Measurements from ENCODE around the gene PVALB.

PVALB gene

GRCh38 chr22:36775964-36776669, 40.7 kb downstream of the PVALB start, which contains the start of gene IFT27:
Gene IFT27, minus strand, starts transcription at chr22:36776119. Its CDS starts 412 bp downstream, at chr22:36775707.
- no peak for TF ChIP-seq TAF1 (IDR thresholded peaks at IDR 0.05; ENCODE audit: low read depth)
- TF ChIP-seq TCF12 (IDR thresholded peaks at IDR 0.05; ENCODE audit: low read depth) = no peak
- TF ChIP-seq MAX (IDR thresholded peaks at IDR 0.05) = no peak
- TF ChIP-seq EGR1 (IDR thresholded peaks at IDR 0.05) = no peak
- TF ChIP-seq FOXM1 (IDR thresholded peaks at IDR 0.05; ENCODE audit: borderline replicate concordance, low read depth) = no peak

GRCh38 chr22:36775586-36775963, 41.3 kb downstream of the PVALB start:
- no peak for TF ChIP-seq FOXM1 (IDR thresholded peaks at IDR 0.05; ENCODE audit: borderline replicate concordance, low read depth)
- no peak for TF ChIP-seq NFIC (IDR thresholded peaks at IDR 0.05)
- no peak for TF ChIP-seq EP300 (IDR thresholded peaks at IDR 0.05; ENCODE audit: borderline replicate concordance)
- no peak for TF ChIP-seq REST (IDR thresholded peaks at IDR 0.05; ENCODE audit: low read depth)
- no peak for TF ChIP-seq TAF1 (IDR thresholded peaks at IDR 0.05; ENCODE audit: low read depth)
- TF ChIP-seq MAX (IDR thresholded peaks at IDR 0.05) = no peak
- TF ChIP-seq YY1 (IDR thresholded peaks at IDR 0.05; ENCODE audit: low read depth) = no peak
- no peak for TF ChIP-seq EGR1 (IDR thresholded peaks at IDR 0.05)
- TF ChIP-seq CEBPB (IDR thresholded peaks at IDR 0.05) = no peak
- TF ChIP-seq ZBTB7A (IDR thresholded peaks at IDR 0.05; ENCODE audit: low read depth) = no peak
- no peak for TF ChIP-seq CREB1 (IDR thresholded peaks at IDR 0.05; ENCODE audit: low read depth)
- no peak for TF ChIP-seq TCF12 (IDR thresholded peaks at IDR 0.05; ENCODE audit: low read depth)
- no peak for TF ChIP-seq TEAD4 (IDR thresholded peaks at IDR 0.05)
- TF ChIP-seq USF1 (IDR thresholded peaks at IDR 0.05) = no peak
- no peak for TF ChIP-seq RAD21 (IDR thresholded peaks at IDR 0.05; ENCODE audit: low read depth)

- TF ChIP-seq TCF12 (IDR thresholded peaks at IDR 0.05; ENCODE audit: low read depth) (no peak), RAD21 (IDR thresholded peaks at IDR 0.05; ENCODE audit: low read depth) (peak; percentile 31)
Observed at GRCh38 chr22:36773935-36774334, 42.9 kb downstream of the PVALB start.

- TF ChIP-seq RAD21 (IDR thresholded peaks at IDR 0.05; ENCODE audit: low read depth) = no peak
- no peak for TF ChIP-seq CREB1 (IDR thresholded peaks at IDR 0.05; ENCODE audit: low read depth)
- TF ChIP-seq YY1 (IDR thresholded peaks at IDR 0.05; ENCODE audit: low read depth) = no peak
- TF ChIP-seq ZBTB7A (IDR thresholded peaks at IDR 0.05; ENCODE audit: low read depth) = no peak
- no peak for TF ChIP-seq EGR1 (IDR thresholded peaks at IDR 0.05)
- TF ChIP-seq EP300 (IDR thresholded peaks at IDR 0.05; ENCODE audit: borderline replicate concordance) = no peak
- no peak for TF ChIP-seq CEBPB (IDR thresholded peaks at IDR 0.05)
- no peak for TF ChIP-seq REST (IDR thresholded peaks at IDR 0.05; ENCODE audit: low read depth)
- TF ChIP-seq TAF1 (IDR thresholded peaks at IDR 0.05; ENCODE audit: low read depth) = no peak
- TF ChIP-seq NFIC (IDR thresholded peaks at IDR 0.05) = no peak
- no peak for TF ChIP-seq USF1 (IDR thresholded peaks at IDR 0.05)
- no peak for TF ChIP-seq TEAD4 (IDR thresholded peaks at IDR 0.05)
- no peak for TF ChIP-seq TCF12 (IDR thresholded peaks at IDR 0.05; ENCODE audit: low read depth)
- no peak for TF ChIP-seq FOXM1 (IDR thresholded peaks at IDR 0.05; ENCODE audit: borderline replicate concordance, low read depth)
- no peak for TF ChIP-seq MAX (IDR thresholded peaks at IDR 0.05)
Observed at GRCh38 chr22:36772451-36772850, 44.4 kb downstream of the PVALB start.

GRCh38 chr22:36771356-36772063, 45.3 kb downstream of the PVALB start:
- no peak for TF ChIP-seq YY1 (IDR thresholded peaks at IDR 0.05; ENCODE audit: low read depth)
- no peak for TF ChIP-seq EGR1 (IDR thresholded peaks at IDR 0.05)
- no peak for TF ChIP-seq REST (IDR thresholded peaks at IDR 0.05; ENCODE audit: low read depth)
- no peak for TF ChIP-seq CEBPB (IDR thresholded peaks at IDR 0.05)
- no peak for TF ChIP-seq TEAD4 (IDR thresholded peaks at IDR 0.05)
- TF ChIP-seq EP300 (IDR thresholded peaks at IDR 0.05; ENCODE audit: borderline replicate concordance) = no peak
- TF ChIP-seq TAF1 (IDR thresholded peaks at IDR 0.05; ENCODE audit: low read depth) = no peak
- no peak for TF ChIP-seq RAD21 (IDR thresholded peaks at IDR 0.05; ENCODE audit: low read depth)
- no peak for TF ChIP-seq CREB1 (IDR thresholded peaks at IDR 0.05; ENCODE audit: low read depth)
- no peak for TF ChIP-seq TCF12 (IDR thresholded peaks at IDR 0.05; ENCODE audit: low read depth)
- no peak for TF ChIP-seq MAX (IDR thresholded peaks at IDR 0.05)
- no peak for TF ChIP-seq ZBTB7A (IDR thresholded peaks at IDR 0.05; ENCODE audit: low read depth)
- no peak for TF ChIP-seq NFIC (IDR thresholded peaks at IDR 0.05)

Measured in Ishikawa (cell line).